CD14-positive monocyte (primary cell): ENCODE measurements around the gene SLC66A2. TPM values are rescaled to one million over a fixed set of nuclear protein-coding genes. Genes with fewer than 3 reads are reported as not detected.

Source experiments
- DNase-seq, 3 donors: peaks; one replicate each; pipeline ENCODE4 v3.0.0-alpha.2; 2011 to 2022
- H2AFZ ChIP-seq: 2 replicates; pipeline ENCODE4 v1.6.0; 2012; ENCODE audit warnings: mild to moderate bottlenecking, low read depth, low read length, inconsistent platforms; ENCODE audit not compliant: insufficient read depth, poor library complexity, severe bottlenecking
- H3K27ac ChIP-seq, 2 donors: 1 replicate in 1 of 2; 2 replicates in 1 of 2; pipeline ENCODE4 v1.5.1; 2012 to 2013; ENCODE audit warnings: low read length in 2 of 2, control low read depth in 1 of 2, inconsistent platforms in 1 of 2, low read depth in 1 of 2, mild to moderate bottlenecking in 1 of 2
- H3K27me3 ChIP-seq, 2 donors: one replicate each; pipeline versions ENCODE4 v1.6.0 to v1.6.1; 2011 to 2013; ENCODE audit warnings: low read length in 2 of 2; ENCODE audit not compliant: control insufficient read depth in 2 of 2, insufficient read depth in 2 of 2
- H3K36me3 ChIP-seq, 2 donors: replicated peaks in 1 of 2; 1 replicate in 1 of 2; 2 replicates in 1 of 2; pipeline versions ENCODE4 v1.5.1 to v1.6.1; 2012 to 2013; ENCODE audit warnings: low read length in 2 of 2, control low read depth in 1 of 2, inconsistent platforms in 1 of 2, mild to moderate bottlenecking in 1 of 2; ENCODE audit not compliant: insufficient read depth in 2 of 2, control insufficient read depth in 1 of 2
- H3K4me1 ChIP-seq, 2 donors: 1 replicate in 1 of 2; 2 replicates in 1 of 2; pipeline versions ENCODE4 v1.5.1 to v1.6.1; 2012 to 2013; ENCODE audit warnings: low read length in 2 of 2, control low read depth in 1 of 2, inconsistent platforms in 1 of 2, mild to moderate bottlenecking in 1 of 2, moderate library complexity in 1 of 2; ENCODE audit not compliant: insufficient read depth in 2 of 2, control insufficient read depth in 1 of 2
- H3K4me2 ChIP-seq: replicated peaks from 2 replicates; pipeline ENCODE3; 2012; ENCODE audit warnings: low read length, moderate library complexity, mild to moderate bottlenecking; ENCODE audit not compliant: poor library complexity, severe bottlenecking; ENCODE audit errors: extremely low read depth
- H3K4me3 ChIP-seq, 3 experiments: fragments of 200-600 bp in 1 of 3; sonication (generic) in 1 of 3; replicated peaks in 1 of 3; 1 replicate in 2 of 3; 2 replicates in 1 of 3; pipeline ENCODE4 v1.5.1; 2011 to 2013; ENCODE audit warnings: low read length in 3 of 3, mild to moderate bottlenecking in 3 of 3, control low read depth in 2 of 3, low read depth in 2 of 3, inconsistent platforms in 1 of 3, moderate library complexity in 1 of 3
- H3K79me2 ChIP-seq: 2 replicates; pipeline ENCODE4 v1.6.0; 2012; ENCODE audit warnings: mild to moderate bottlenecking, control low read depth, inconsistent platforms, low read length, moderate library complexity; ENCODE audit not compliant: insufficient read depth
- H3K9ac ChIP-seq: 2 replicates; pipeline ENCODE4 v1.6.0; 2017; ENCODE audit warnings: low read length, mild to moderate bottlenecking; ENCODE audit not compliant: insufficient read depth, poor library complexity, severe bottlenecking
- H3K9me3 ChIP-seq, 2 donors: replicated peaks in 1 of 2; 1 replicate in 1 of 2; 2 replicates in 1 of 2; pipeline versions ENCODE4 v1.5.1 to v1.6.1; 2012 to 2013; ENCODE audit warnings: low read length in 2 of 2, control low read depth in 1 of 2; ENCODE audit not compliant: control insufficient read depth in 1 of 2, insufficient read depth in 1 of 2
- H4K20me1 ChIP-seq: 2 replicates; pipeline ENCODE4 v1.6.0; 2012; ENCODE audit warnings: mild to moderate bottlenecking, low read length, control low read depth, moderate library complexity; ENCODE audit not compliant: insufficient read depth
- H3K27ac Mint-ChIP-seq, 7 donors: one replicate each; pipeline ENCODE4 v1.8.0; 2020; ENCODE audit warnings: mild to moderate bottlenecking in 7 of 7, mixed read lengths in 7 of 7, moderate library complexity in 6 of 7, inconsistent platforms in 2 of 7
- H3K27me3 Mint-ChIP-seq, 3 donors: one replicate each; pipeline ENCODE4 v1.8.0; 2021 to 2022; ENCODE audit warnings: low read depth in 3 of 3, mild to moderate bottlenecking in 3 of 3, mixed read lengths in 3 of 3, moderate library complexity in 3 of 3, inconsistent platforms in 1 of 3
- H3K36me3 Mint-ChIP-seq, 2 donors: one replicate each; pipeline ENCODE4 v1.8.0; 2020; ENCODE audit warnings: mixed read lengths in 2 of 2, inconsistent platforms in 1 of 2, mild to moderate bottlenecking in 1 of 2
- H3K4me1 Mint-ChIP-seq: one replicate; pipeline ENCODE4 v1.8.0; 2020; ENCODE audit warnings: mild to moderate bottlenecking, mixed read lengths
- H3K4me3 Mint-ChIP-seq, 2 donors: one replicate each; pipeline ENCODE4 v1.8.0; 2020; ENCODE audit warnings: mild to moderate bottlenecking in 2 of 2, mixed read lengths in 2 of 2, moderate library complexity in 1 of 2
- H3K9me3 Mint-ChIP-seq, 7 donors: one replicate each; pipeline ENCODE4 v1.8.0; 2020 to 2022; ENCODE audit warnings: mixed read lengths in 7 of 7, mild to moderate bottlenecking in 6 of 7, moderate library complexity in 6 of 7, inconsistent platforms in 2 of 7
- CTCF ChIP-seq: fragments of 200-600 bp; IDR thresholded peaks from one replicate; pipeline ENCODE4 v1.8.0; 2022; ENCODE audit warnings: antibody characterized with exemption, mild to moderate bottlenecking
- WGBS: methylation state at CpG from one replicate; pipeline ENCODE4 v1.1.5; 2013; ENCODE audit warnings: missing lambda C conversion rate; ENCODE audit not compliant: insufficient coverage; 5-methylcytosine and 5-hydroxymethylcytosine counted together
- intact Hi-C, 2 donors: fragments of 100-400 bp; cut with micrococcal nuclease; formaldehyde crosslinking; loops; one replicate each; pipeline versions ENCODE4 v1.15.0 to v1.15.1; 2023
- polyA plus RNA-seq, 3 donors: library from polyadenylated mRNA; depleted of rRNA in 1 of 3; unstranded in 2 of 3; stranded (reverse) in 1 of 3; fragments of 300-500 nt in 2 of 3; fragments of >200 nt in 1 of 3; fragmentation: Illumina TruSeq in 2 of 3; gene quantifications; 1 replicate in 2 of 3; 2 replicates in 1 of 3; pipeline ENCODE4 v1.2.3, GENCODE V29; 2012 to 2021

SLC66A2 gene
- polyA plus RNA-seq, 3 donors, result 26.8 to 42.6 (median 33.8) TPM

GRCh38 chr18:79921984-79922965 is 29.2 kb downstream of the SLC66A2 start:
- H2AFZ ChIP-seq, result no peak overlapping the region
- H3K9me3 ChIP-seq, result peaks cover 42 to 64% of the 10 kb centered on the region in 2 donors
- H3K9ac ChIP-seq, result no peak overlapping the region
- H3K4me3 Mint-ChIP-seq, result no peak overlapping the region
- no peak overlapping the region for H3K27ac ChIP-seq
- no peak for DNase-seq
- peaks cover 44% of the 10 kb centered on the region for H3K79me2 ChIP-seq
- no peaks in the 10 kb centered on the region for H3K4me1 Mint-ChIP-seq
- H3K4me3 ChIP-seq, result no peak overlapping the region
- no peak for TF ChIP-seq CTCF
- H4K20me1 ChIP-seq, result peaks cover 39% of the 10 kb centered on the region
- peaks cover 45 to 60% (median 51%) of the 10 kb centered on the region in 7 donors for H3K9me3 Mint-ChIP-seq
- WGBS, result 95% methylated on average over 12 of the region's 24 CpGs
- H3K4me1 ChIP-seq, result no peaks in the 10 kb centered on the region
- H3K27me3 Mint-ChIP-seq, result peaks cover 0 to 1% (median 0%) of the 10 kb centered on the region in 3 donors
- peaks cover 62 to 77% of the 10 kb centered on the region in 2 donors for H3K36me3 Mint-ChIP-seq
- no peak overlapping the region for H3K4me2 ChIP-seq
- no peaks in the 10 kb centered on the region for H3K27me3 ChIP-seq
- peak overlapping the region in 1 of 7 donors; percentile 41 for H3K27ac Mint-ChIP-seq
- peaks cover 46 to 76% of the 10 kb centered on the region in 2 donors for H3K36me3 ChIP-seq
- intact Hi-C loops, result no loop called here

GRCh38 chr18:79919089-79919488 is 32.4 kb downstream of the SLC66A2 start:
- peaks cover 45 to 63% (median 61%) of the 10 kb centered on the region in 7 donors for H3K9me3 Mint-ChIP-seq
- no peak for TF ChIP-seq CTCF
- no peak for DNase-seq
- peaks cover 52 to 76% of the 10 kb centered on the region in 2 donors for H3K36me3 ChIP-seq
- intact Hi-C loops, result no loop called here
- no peak overlapping the region for H2AFZ ChIP-seq
- H3K79me2 ChIP-seq, result peaks cover 25% of the 10 kb centered on the region
- H3K27ac Mint-ChIP-seq, result peak overlapping the region in 1 of 7 donors; percentile 63
- H3K4me3 Mint-ChIP-seq, result no peak overlapping the region
- H3K27ac ChIP-seq, result no peak overlapping the region
- H3K27me3 Mint-ChIP-seq, result no peaks in the 10 kb centered on the region
- peaks cover 61 to 77% of the 10 kb centered on the region in 2 donors for H3K36me3 Mint-ChIP-seq
- peaks cover 28% of the 10 kb centered on the region for H4K20me1 ChIP-seq
- 99% methylated on average over 17 of the region's 19 CpGs for WGBS
- H3K4me1 Mint-ChIP-seq, result no peaks in the 10 kb centered on the region
- H3K4me3 ChIP-seq, result no peak overlapping the region
- no peaks in the 10 kb centered on the region for H3K27me3 ChIP-seq
- no peak overlapping the region for H3K4me2 ChIP-seq
- H3K4me1 ChIP-seq, result no peaks in the 10 kb centered on the region
- H3K9me3 ChIP-seq, result peaks cover 60 to 72% of the 10 kb centered on the region in 2 donors
- no peak overlapping the region for H3K9ac ChIP-seq
